ENCODE data around the gene PARK7. TPM values are rescaled to one million over a fixed set of nuclear protein-coding genes. Genes with fewer than 3 reads are reported as not detected.

The PARK7 gene
- total RNA-seq, 4 donors from 2014 or later: 291 to 370 (median 332) TPM

DNA sequence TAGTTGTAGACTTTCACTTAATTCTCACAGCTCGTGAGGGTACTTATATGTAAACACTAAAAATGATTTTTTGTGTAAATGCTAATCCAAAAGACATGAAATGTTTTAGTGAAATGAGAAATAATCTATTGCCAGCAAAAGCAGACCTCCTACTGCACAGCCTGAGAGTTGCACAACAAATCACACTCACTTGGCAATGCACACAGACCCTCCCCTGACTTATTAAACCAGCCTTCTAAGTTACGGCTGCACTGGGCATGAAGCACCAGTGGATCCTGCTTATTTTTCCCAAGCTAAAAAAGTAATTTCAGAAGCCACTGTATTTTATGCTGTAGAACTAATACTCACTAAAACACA is 54.3 kb downstream of the PARK7 start:
- no peak for ATAC-seq
- Histone ChIP-seq H3K27me3 (no peaks in the 10 kb centered on the region), H3K9me3 (no peaks in the 10 kb centered on the region), H3K36me3 (peaks cover 4 to 30% of the 10 kb centered on the region in 2 donors), H3K4me3 (peak overlapping the region in 3 of 4 donors; percentile 5 to 13 (median 12)), H3K27ac (peak overlapping the region; percentile 64 to 94 (median 88)), H3K4me1 (peaks cover 86 to 96% of the 10 kb centered on the region in 2 donors)
- intact Hi-C loops (cut with DNase I; ENCODE audit: low total_unique reads) (loop anchor here (2.0 to 10.0 kb wide), 2 partner anchors 33 to 1049 kb away; partner anchors contain the start of gene SLC2A5), in situ Hi-C loops (cut with MboI; ENCODE audit: low sequenced_read_pairs in 4 of 4) (no loop called here)
- TF ChIP-seq, protein P1, sequence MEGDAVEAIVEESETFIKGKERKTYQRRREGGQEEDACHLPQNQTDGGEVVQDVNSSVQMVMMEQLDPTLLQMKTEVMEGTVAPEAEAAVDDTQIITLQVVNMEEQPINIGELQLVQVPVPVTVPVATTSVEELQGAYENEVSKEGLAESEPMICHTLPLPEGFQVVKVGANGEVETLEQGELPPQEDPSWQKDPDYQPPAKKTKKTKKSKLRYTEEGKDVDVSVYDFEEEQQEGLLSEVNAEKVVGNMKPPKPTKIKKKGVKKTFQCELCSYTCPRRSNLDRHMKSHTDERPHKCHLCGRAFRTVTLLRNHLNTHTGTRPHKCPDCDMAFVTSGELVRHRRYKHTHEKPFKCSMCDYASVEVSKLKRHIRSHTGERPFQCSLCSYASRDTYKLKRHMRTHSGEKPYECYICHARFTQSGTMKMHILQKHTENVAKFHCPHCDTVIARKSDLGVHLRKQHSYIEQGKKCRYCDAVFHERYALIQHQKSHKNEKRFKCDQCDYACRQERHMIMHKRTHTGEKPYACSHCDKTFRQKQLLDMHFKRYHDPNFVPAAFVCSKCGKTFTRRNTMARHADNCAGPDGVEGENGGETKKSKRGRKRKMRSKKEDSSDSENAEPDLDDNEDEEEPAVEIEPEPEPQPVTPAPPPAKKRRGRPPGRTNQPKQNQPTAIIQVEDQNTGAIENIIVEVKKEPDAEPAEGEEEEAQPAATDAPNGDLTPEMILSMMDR (IDR thresholded peaks at IDR 0.05 in 4 of 5, conservative IDR thresholded peaks at IDR 0.05 in 1 of 5): no peak
- TF ChIP-seq POLR2A (IDR thresholded peaks at IDR 0.05): no peak
- peak; percentile 36 to 51 for DNase-seq

- H3K9me3 ChIP-seq: no peaks in the 10 kb centered on the region
- intact Hi-C loops (cut with DNase I; ENCODE audit: low total_unique reads) (loop anchor here (10.0 kb wide), 1 partner anchor 1048 kb away; the partner anchor contains the start of gene SLC2A5), in situ Hi-C loops (cut with MboI; ENCODE audit: low sequenced_read_pairs in 4 of 4) (no loop called here)
- H3K4me3 ChIP-seq: peak overlapping the region in 2 of 4 donors; percentile 13 to 16
- no peak for TF ChIP-seq POLR2A (IDR thresholded peaks at IDR 0.05)
- TF ChIP-seq, protein P1 (IDR thresholded peaks at IDR 0.05 in 4 of 5, conservative IDR thresholded peaks at IDR 0.05 in 1 of 5): no peak
- no peaks in the 10 kb centered on the region for H3K27me3 ChIP-seq
- peaks cover 4 to 36% of the 10 kb centered on the region in 2 donors for H3K36me3 ChIP-seq
- peaks cover 88 to 98% of the 10 kb centered on the region in 2 donors for H3K4me1 ChIP-seq
- H3K27ac ChIP-seq: peak overlapping the region; percentile 64 to 94 (median 88)
- ATAC-seq (no peak), DNase-seq (no peak)
Observed at GRCh38 chr1:8016210-8016894, 54.8 kb downstream of the PARK7 start.

GRCh38 chr1:8016895-8017241 is 55.4 kb downstream of the PARK7 start:
- ATAC-seq (no peak), DNase-seq (no peak)
- TF ChIP-seq, protein P1 (IDR thresholded peaks at IDR 0.05 in 4 of 5, conservative IDR thresholded peaks at IDR 0.05 in 1 of 5): no peak
- no peaks in the 10 kb centered on the region for H3K9me3 ChIP-seq
- peaks cover 91 to 98% of the 10 kb centered on the region in 2 donors for H3K4me1 ChIP-seq
- H3K4me3 ChIP-seq: no peak overlapping the region
- intact Hi-C loops (cut with DNase I; ENCODE audit: low total_unique reads) (loop anchor here (10.0 kb wide), 1 partner anchor 1048 kb away; the partner anchor contains the start of gene SLC2A5), in situ Hi-C loops (cut with MboI; ENCODE audit: low sequenced_read_pairs in 4 of 4) (no loop called here)
- peak overlapping the region; percentile 64 to 94 (median 88) for H3K27ac ChIP-seq
- no peaks in the 10 kb centered on the region for H3K27me3 ChIP-seq
- peaks cover 4 to 38% of the 10 kb centered on the region in 2 donors for H3K36me3 ChIP-seq

DNA sequence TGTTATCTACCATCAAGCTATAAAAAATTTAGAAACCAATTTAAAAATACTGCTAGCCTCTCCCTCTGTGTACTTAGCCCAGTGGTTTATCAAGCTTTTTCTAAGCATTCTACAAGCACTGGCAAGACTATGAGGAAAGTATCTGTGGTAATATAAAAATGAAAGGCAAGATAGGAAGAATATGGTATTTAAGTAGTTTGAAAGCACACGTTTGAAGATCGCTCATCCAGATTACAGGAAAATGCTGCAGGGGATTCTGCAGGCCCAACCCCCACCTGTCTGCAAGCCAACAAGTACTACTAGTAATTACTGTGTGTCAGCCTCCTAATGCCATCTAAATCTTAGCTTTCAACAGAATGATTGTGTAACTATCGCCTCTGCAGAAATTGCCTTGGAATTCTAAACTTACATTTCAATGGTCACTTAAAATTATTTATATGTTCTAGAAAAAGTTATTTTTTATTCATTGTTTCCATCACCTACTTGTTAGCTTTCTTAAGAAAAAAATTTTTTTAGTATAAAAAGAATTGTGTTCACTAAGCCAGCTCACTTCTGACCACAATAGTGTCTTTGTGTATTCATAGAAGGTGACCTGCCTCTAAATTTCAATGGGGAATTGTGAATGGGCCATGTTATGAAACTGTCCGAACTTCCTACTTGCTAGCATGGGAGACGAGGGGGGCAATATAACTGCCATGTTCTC is 56.1 kb downstream of the PARK7 start:
- Histone ChIP-seq H3K27me3 (no peaks in the 10 kb centered on the region), H3K4me3 (no peak overlapping the region), H3K27ac (peak overlapping the region; percentile 64 to 94 (median 88))

More for the DNA sequence above, 56.1 kb downstream of the PARK7 start:
- ATAC-seq (peak in 1 of 2 donors; percentile 42), DNase-seq (no peak)
- in situ Hi-C loops (cut with MboI; ENCODE audit: low sequenced_read_pairs in 4 of 4): no loop called here
- H3K36me3 ChIP-seq: peaks cover 4 to 32% of the 10 kb centered on the region in 2 donors
- no peak for TF ChIP-seq POLR2A (IDR thresholded peaks at IDR 0.05)
- TF ChIP-seq, protein P1 (IDR thresholded peaks at IDR 0.05 in 4 of 5, conservative IDR thresholded peaks at IDR 0.05 in 1 of 5): no peak
- intact Hi-C loops (cut with DNase I; ENCODE audit: low total_unique reads): loop anchor here (10.0 kb wide), 1 partner anchor 1047 kb away; the partner anchor contains the start of gene SLC2A5
- peaks cover 91 to 98% of the 10 kb centered on the region in 2 donors for H3K4me1 ChIP-seq
- H3K9me3 ChIP-seq: no peaks in the 10 kb centered on the region

All from gastrocnemius medialis (tissue), 4 donors.